Brain microvascular endothelial cell (primary cell): ENCODE data around the gene PACSIN1.

Source experiments
- DNase-seq: peaks from one replicate; pipeline ENCODE4 v3.0.0-alpha.2; 2020
- H3K27ac ChIP-seq: fragments of 250-450 bp; sonication (Bioruptor Pico); 2 replicates; pipeline ENCODE4 v1.5.1; 2020; ENCODE audit warnings: mild to moderate bottlenecking, moderate library complexity
- H3K27me3 ChIP-seq: fragments of 250-450 bp; sonication (Bioruptor Pico); replicated peaks from 2 replicates; pipeline ENCODE4 v1.5.1; 2020; ENCODE audit warnings: mild to moderate bottlenecking
- H3K36me3 ChIP-seq: fragments of 250-450 bp; sonication (Bioruptor Pico); replicated peaks from 2 replicates; pipeline ENCODE4 v1.5.1; 2020; ENCODE audit warnings: mild to moderate bottlenecking
- H3K4me3 ChIP-seq: 2 replicates; pipeline ENCODE4 v1.5.1; 2011; ENCODE audit warnings: low read depth, mild to moderate bottlenecking, control low read depth, low read length, moderate library complexity
- CTCF ChIP-seq: IDR thresholded peaks from 2 replicates; pipeline ENCODE4 v1.5.1; 2011; ENCODE audit warnings: low read depth, mild to moderate bottlenecking, moderate library complexity, low read length, control low read depth, inconsistent platforms; ENCODE audit errors: missing control alignments
- in situ Hi-C: cut with HindIII; loops from 2 replicates; pipeline ENCODE4 v1.10.0; 2017; ENCODE audit warnings: low sequenced_read_pairs, low pct_ligation_motif_present

The PACSIN1 gene

DNA sequence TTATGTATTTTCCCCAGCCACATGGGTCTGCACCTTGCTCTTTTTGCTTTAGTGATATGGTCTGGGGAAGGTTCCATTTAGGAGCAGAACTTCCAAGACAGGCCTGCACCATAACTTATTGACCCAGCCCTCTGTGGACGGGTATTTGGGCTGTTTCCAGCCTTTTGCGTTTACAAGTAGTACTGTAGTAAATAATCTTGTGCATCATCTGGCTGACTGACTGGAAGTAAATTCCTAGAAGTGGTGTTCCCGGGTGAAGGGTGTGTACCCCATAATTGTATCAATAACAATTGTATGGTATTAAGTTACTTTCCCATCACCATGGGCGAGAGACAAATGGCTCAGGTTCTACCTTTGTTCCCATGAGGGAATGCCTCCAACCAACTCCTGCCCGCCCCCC lies 58.6 kb downstream of the PACSIN1 start:
- H3K27me3 ChIP-seq = no peaks in the 10 kb centered on the region
- H3K36me3 ChIP-seq = no peaks in the 10 kb centered on the region
- H3K4me3 ChIP-seq = no peak overlapping the region
- no peak for DNase-seq
- TF ChIP-seq CTCF = no peak
- in situ Hi-C loops = no loop called here
- no peak overlapping the region for H3K27ac ChIP-seq

GRCh38 chr6:34524971-34525370 lies 59.1 kb downstream of the PACSIN1 start:
- in situ Hi-C loops = no loop called here
- Histone ChIP-seq H3K4me3 (no peak overlapping the region), H3K27me3 (no peaks in the 10 kb centered on the region), H3K27ac (no peak overlapping the region), H3K36me3 (no peaks in the 10 kb centered on the region)
- TF ChIP-seq CTCF = no peak
- DNase-seq = no peak

- in situ Hi-C loops = no loop called here
- H3K4me3 ChIP-seq = no peak overlapping the region
- no peaks in the 10 kb centered on the region for H3K36me3 ChIP-seq
- no peak overlapping the region for H3K27ac ChIP-seq
- TF ChIP-seq CTCF = no peak
- no peaks in the 10 kb centered on the region for H3K27me3 ChIP-seq
- no peak for DNase-seq
These were observed 59.7 kb downstream of the PACSIN1 start for GRCh38 chr6:34525431-34526175.

- in situ Hi-C loops = no loop called here
- Histone ChIP-seq H3K36me3 (no peaks in the 10 kb centered on the region), H3K27me3 (no peaks in the 10 kb centered on the region), H3K27ac (no peak overlapping the region), H3K4me3 (peak overlapping the region; percentile 41)
- DNase-seq = no peak
- TF ChIP-seq CTCF = no peak
These were observed 60.5 kb downstream of the PACSIN1 start for GRCh38 chr6:34526241-34526972.

DNA sequence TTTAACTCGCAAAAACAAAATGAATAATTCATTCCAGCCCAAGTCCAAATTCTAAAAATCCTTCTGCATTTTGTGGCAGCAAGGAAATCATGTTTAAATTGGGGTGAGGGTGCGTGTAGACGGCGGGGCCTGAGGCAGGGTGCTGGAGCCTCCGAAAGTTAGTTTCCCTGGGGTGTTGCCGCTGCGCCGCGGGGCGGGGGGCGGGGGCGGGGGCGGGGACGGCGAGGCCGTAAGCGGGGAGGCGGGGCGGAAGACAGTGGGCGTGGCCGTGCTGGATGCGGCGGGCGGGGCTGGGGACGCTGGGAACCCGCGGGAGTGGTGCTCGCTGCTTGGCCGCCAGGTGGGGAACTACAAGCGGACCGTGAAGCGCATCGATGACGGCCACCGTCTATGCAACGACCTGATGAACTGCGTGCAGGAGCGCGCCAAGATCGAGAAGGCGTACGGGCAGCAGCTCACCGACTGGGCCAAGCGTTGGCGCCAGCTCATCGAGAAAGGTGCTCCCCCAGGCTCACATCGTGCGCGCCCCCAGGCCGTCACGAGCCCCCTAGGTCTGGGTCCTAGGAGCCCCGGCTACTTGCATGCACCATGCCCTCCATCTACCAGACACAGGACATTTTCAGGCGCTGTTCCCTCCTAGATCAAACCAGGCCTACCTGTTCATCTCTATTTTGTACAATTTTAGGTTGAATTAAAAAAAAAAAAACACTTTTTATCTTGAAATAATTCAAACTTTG lies 61.3 kb downstream of the PACSIN1 start:
- H3K36me3 ChIP-seq = no peaks in the 10 kb centered on the region
- TF ChIP-seq CTCF = peak; percentile 79
- H3K27ac ChIP-seq = no peak overlapping the region
- no peaks in the 10 kb centered on the region for H3K27me3 ChIP-seq
- DNase-seq = peak; percentile 89
- in situ Hi-C loops = no loop called here
- H3K4me3 ChIP-seq = peak overlapping the region; percentile 41
